DOHH2 (cell line): ENCODE measurements around the gene SMIM43.

Source experiments
- H3F3A ChIP-seq: fragments of 200-600 bp; sonication (generic), shearing (Covaris generic); 2 replicates; pipeline ENCODE4 v1.6.0; 2016; ENCODE audit warnings: antibody characterized with exemption, mild to moderate bottlenecking; ENCODE audit not compliant: control insufficient read depth, insufficient read depth
- H3K27ac ChIP-seq: fragments of 200-600 bp; sonication (generic); 2 replicates; pipeline ENCODE4 v1.5.1; 2014; ENCODE audit warnings: low read depth, mild to moderate bottlenecking, low read length, moderate library complexity
- H3K27me3 ChIP-seq: fragments of 200-600 bp; sonication (generic); 2 replicates; pipeline ENCODE4 v1.6.1; 2014; ENCODE audit warnings: mild to moderate bottlenecking, low read length, mixed read lengths; ENCODE audit not compliant: control insufficient read depth
- H3K36me3 ChIP-seq: fragments of 200-600 bp; sonication (generic); 2 replicates; pipeline ENCODE4 v1.6.1; 2014; ENCODE audit warnings: mild to moderate bottlenecking, low read length, moderate library complexity, mixed read lengths; ENCODE audit not compliant: control insufficient read depth
- H3K4me1 ChIP-seq: fragments of 200-600 bp; sonication (generic); 2 replicates; pipeline ENCODE4 v1.6.1; 2014; ENCODE audit warnings: mild to moderate bottlenecking, low read length, mixed read lengths; ENCODE audit not compliant: control insufficient read depth
- H3K4me2 ChIP-seq: fragments of 200-600 bp; sonication (generic); 2 replicates; pipeline ENCODE4 v1.6.0; 2014; ENCODE audit warnings: mild to moderate bottlenecking, low read length, moderate library complexity
- H3K4me3 ChIP-seq: fragments of 200-600 bp; sonication (generic); 2 replicates; pipeline ENCODE4 v1.5.1; 2014; ENCODE audit warnings: mild to moderate bottlenecking, low read length, mixed read lengths
- H3K79me2 ChIP-seq: fragments of 200-600 bp; sonication (generic); 2 replicates; pipeline ENCODE4 v1.6.1; 2014; ENCODE audit warnings: mild to moderate bottlenecking, low read length, mixed read lengths; ENCODE audit not compliant: control insufficient read depth
- H3K9me2 ChIP-seq: fragments of 200-600 bp; sonication (generic); replicated peaks from 2 replicates; pipeline ENCODE4 v1.6.1; 2014; ENCODE audit warnings: mild to moderate bottlenecking, low read length, mixed read lengths; ENCODE audit not compliant: control insufficient read depth
- H3K9me3 ChIP-seq: fragments of 200-600 bp; sonication (generic); 2 replicates; pipeline ENCODE4 v1.6.1; 2014; ENCODE audit warnings: antibody characterized with exemption, low read length, mixed read lengths; ENCODE audit not compliant: control insufficient read depth, insufficient read depth
- H4K20me1 ChIP-seq: fragments of 200-600 bp; sonication (generic); 2 replicates; pipeline ENCODE4 v1.6.0; 2014; ENCODE audit warnings: low read depth, mild to moderate bottlenecking, antibody characterized with exemption, low read length, moderate library complexity; ENCODE audit not compliant: control insufficient read depth, insufficient read depth
- CTCF ChIP-seq: fragments of 200-600 bp; sonication (generic); IDR thresholded peaks from one replicate; pipeline ENCODE4 v1.5.1; 2014; ENCODE audit warnings: antibody characterized with exemption, mild to moderate bottlenecking, low read depth, low read length; ENCODE audit not compliant: poor library complexity, severe bottlenecking
- EZH2phosphoT487 ChIP-seq: fragments of 200-600 bp; sonication (generic); IDR thresholded peaks from 2 replicates; pipeline ENCODE4 v1.6.1; 2017; ENCODE audit warnings: borderline replicate concordance, mild to moderate bottlenecking, antibody characterized with exemption, low read length, moderate library complexity, mixed read lengths

Gene SMIM43

GRCh38 chr4:121738780-121739535 is 26.0 kb downstream of the SMIM43 start:
- Histone ChIP-seq H4K20me1 (no peaks in the 10 kb centered on the region), H3K36me3 (no peaks in the 10 kb centered on the region), H3K27me3 (peaks cover 11% of the 10 kb centered on the region), H3K4me1 (no peaks in the 10 kb centered on the region), H3F3A (no peaks in the 10 kb centered on the region), H3K9me3 (no peaks in the 10 kb centered on the region), H3K4me3 (no peak overlapping the region), H3K27ac (no peak overlapping the region), H3K9me2 (no peaks in the 10 kb centered on the region), H3K79me2 (no peaks in the 10 kb centered on the region), H3K4me2 (no peak overlapping the region)
- TF ChIP-seq CTCF (no peak), EZH2phosphoT487 (no peak)

GRCh38 chr4:121737846-121738554 is 27.0 kb downstream of the SMIM43 start:
- Histone ChIP-seq H3K4me1 (no peaks in the 10 kb centered on the region), H3K4me3 (no peak overlapping the region), H3K4me2 (no peak overlapping the region), H3F3A (no peaks in the 10 kb centered on the region), H3K27me3 (peaks cover 11% of the 10 kb centered on the region), H3K79me2 (no peaks in the 10 kb centered on the region), H4K20me1 (no peaks in the 10 kb centered on the region), H3K27ac (no peak overlapping the region), H3K9me3 (no peaks in the 10 kb centered on the region), H3K36me3 (no peaks in the 10 kb centered on the region), H3K9me2 (no peaks in the 10 kb centered on the region)
- TF ChIP-seq CTCF: no peak

- H3K9me2 ChIP-seq: no peaks in the 10 kb centered on the region
- H3K27ac ChIP-seq: no peak overlapping the region
- no peaks in the 10 kb centered on the region for H3K36me3 ChIP-seq
- no peaks in the 10 kb centered on the region for H3K79me2 ChIP-seq
- H3K4me1 ChIP-seq: no peaks in the 10 kb centered on the region
- no peak for TF ChIP-seq EZH2phosphoT487
- peak; percentile 43 for TF ChIP-seq CTCF
- no peaks in the 10 kb centered on the region for H3K9me3 ChIP-seq
- H3F3A ChIP-seq: no peaks in the 10 kb centered on the region
- no peak overlapping the region for H3K4me3 ChIP-seq
- peaks cover 13% of the 10 kb centered on the region for H3K27me3 ChIP-seq
- H4K20me1 ChIP-seq: no peaks in the 10 kb centered on the region
- H3K4me2 ChIP-seq: no peak overlapping the region
Measured at GRCh38 chr4:121736735-121737351, 28.1 kb downstream of the SMIM43 start.
